HG03095 (cell line): ENCODE data around the gene HMGCL.
A peak's percentile ranks its signal among the peaks of the same experiment; 100 is the strongest.
"Not testable (repeated sequence)": the region's sequence is repeated elsewhere in the genome, so short reads cannot be mapped to it uniquely, and the experiment has no call there.

Experiments used
- ATAC-seq: cut with Tn5 transposase; IDR thresholded peaks from one replicate; pipeline ENCODE4 v1.9.1; 2021; ENCODE audit warnings: moderate library complexity; ENCODE audit not compliant: unreplicated experiment

The HMGCL gene

DNA sequence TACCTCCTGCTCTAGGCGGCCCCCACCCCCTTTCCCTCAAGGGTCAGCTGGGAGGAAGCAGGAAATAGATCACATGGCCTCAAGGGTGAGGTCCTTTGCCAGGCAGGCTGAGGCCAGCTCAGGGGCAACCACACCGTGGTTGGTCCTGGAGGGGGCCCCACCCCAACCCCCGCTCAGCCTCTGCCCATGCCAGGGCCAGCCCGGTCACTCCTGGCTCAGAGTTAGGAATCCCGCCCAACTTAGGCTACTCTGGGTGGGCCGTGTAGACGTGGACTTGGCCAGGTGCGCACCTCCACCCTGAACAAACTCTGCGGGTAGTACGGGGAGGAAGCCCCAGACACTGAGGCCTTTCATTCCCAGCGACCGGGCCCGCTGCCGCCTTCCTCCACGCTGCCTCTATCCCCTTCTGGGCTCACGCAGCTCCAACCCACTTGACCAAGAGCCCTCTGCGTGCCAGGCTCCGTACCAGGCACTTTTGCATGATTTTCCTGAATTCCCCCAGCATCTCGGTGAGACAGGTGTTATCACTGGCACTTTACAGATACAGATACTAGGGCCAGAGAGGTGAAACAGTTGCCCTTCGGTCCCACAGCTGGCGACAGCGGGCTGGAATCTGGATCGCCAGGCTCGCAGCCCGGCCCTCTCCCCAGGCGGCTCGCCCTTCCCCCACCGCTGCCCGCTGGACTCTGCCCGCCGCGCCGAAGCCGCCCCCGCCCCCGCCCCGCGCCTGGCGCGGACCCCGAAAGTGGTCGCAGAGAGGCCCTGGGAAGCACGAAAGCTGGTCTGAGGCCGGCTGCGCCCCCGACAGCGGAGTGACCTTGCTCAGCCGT is 25.4 kb downstream of the HMGCL start:
- no peak for ATAC-seq

DNA sequence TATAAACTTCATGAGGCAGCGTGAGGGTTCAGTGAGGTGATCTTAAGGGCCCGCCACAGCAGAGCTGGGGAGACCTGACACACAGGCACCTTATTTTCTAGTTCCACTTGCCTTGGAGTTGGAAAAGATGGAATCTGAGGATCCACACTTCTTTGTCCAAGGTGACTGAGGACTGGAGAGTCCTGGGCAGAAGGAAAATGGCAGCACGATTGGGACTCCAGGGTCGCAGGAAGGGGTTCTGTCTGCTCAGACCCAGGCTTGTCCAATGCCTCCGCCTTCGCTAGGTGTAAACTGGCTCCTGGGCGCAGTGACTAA is 26.0 kb downstream of the HMGCL start:
- ATAC-seq = no peak

DNA sequence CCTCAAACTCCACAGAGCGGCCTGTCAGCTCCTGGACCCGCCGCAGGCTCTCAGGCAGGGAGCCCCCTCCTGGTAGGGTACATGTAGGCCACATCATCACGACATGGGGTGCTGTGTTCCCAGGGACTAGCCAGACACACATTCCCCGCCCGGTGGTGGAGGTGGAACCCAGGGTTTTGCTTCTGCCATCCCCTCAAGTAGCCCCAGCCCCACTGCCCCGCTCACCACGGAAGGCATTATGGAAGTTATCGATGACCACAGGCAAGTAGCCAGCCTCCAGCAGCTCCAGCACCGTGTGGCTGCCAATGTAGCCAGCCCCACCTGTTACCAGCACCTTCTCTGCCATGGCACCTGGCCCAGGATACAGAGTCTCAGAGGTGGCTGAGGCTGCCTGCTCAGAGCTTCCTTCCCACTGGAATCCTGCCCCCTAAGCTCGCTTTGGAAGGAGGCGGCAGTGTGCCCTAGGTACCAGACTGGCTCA is 26.5 kb downstream of the HMGCL start:
- ATAC-seq = no peak

DNA sequence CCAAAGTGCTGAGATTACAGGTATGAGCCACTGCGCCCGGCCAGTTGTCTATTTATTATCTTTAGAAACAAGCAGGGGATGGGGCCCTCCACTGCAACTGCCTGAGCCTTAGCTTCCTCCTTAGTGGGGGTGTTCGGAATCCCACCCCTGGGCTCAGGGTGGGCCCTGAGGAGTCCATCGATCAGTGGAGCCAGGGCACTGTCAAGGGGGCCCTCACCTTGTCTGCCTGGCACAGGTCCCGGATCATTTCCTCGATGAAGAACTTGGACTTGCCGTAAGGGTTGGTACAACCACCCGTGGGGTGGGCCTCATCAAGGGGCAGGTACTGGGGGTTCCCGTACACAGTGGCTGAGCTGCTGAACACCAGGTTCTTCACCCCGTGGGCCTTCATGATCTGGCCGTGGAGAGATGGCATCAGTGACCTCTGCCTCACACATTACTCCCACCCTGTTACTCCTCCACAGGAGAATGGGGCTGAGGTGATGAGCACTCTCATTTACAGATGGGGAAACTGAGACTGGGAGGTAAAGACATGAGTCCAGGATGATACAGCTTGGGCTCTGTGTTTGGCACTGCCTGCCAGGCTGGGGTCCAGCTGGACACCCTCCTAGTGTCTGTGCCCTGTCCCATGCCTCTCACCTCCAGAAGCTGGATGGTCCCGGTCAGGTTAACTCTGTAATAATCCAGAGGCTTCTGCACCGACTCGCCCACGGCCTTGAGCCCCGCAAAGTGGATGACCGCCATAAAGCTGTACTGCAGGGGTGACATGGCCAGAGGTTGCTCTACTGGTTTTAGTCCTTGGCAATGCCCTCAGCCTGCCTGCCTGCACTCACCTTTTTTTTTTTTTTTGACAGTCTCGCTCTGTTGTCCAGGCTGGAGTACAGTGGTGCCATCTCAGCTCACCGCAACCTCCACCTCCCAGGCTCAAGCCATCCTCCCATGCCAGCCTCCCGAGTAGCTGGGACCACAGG is 27.5 kb downstream of the HMGCL start:
- ATAC-seq = no peak

DNA sequence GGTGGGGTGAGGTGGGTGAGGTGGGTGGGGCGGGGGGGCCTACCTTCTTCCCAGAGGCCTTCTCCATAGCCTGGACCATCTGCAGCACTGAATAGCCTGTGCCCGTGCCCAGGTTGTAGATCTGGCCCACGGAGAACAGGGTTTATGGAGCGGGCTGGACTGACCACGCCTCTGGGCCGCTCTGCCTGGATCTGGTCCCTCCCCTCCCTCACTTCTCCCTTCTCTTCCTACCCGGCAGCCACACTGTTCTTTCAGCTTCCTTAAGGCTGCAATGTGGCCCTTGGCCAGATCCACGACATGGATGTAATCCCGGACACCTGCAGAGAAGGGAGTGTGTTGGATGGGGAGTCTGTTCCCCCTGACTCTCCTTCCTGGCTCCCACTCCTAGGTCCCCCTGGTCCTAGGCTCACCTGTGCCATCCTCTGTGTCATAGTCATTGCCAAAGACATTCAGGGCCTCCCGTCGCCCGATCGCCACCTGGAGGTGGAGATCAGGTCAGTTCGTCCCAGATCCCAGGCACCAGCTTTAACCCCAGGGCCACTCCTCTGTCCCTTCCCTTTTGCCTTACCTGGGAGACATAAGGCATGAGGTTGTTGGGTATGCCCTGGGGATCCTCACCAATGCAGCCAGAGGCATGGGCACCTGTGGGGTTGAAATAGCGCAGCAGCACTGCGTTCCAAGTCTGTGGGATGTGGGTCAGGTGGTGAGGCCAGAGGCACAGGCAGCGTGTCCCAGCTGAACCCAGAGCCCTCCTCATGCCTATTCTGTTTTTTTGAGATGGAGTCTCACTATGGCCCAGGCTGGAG is 28.6 kb downstream of the HMGCL start:
- ATAC-seq = no peak

DNA sequence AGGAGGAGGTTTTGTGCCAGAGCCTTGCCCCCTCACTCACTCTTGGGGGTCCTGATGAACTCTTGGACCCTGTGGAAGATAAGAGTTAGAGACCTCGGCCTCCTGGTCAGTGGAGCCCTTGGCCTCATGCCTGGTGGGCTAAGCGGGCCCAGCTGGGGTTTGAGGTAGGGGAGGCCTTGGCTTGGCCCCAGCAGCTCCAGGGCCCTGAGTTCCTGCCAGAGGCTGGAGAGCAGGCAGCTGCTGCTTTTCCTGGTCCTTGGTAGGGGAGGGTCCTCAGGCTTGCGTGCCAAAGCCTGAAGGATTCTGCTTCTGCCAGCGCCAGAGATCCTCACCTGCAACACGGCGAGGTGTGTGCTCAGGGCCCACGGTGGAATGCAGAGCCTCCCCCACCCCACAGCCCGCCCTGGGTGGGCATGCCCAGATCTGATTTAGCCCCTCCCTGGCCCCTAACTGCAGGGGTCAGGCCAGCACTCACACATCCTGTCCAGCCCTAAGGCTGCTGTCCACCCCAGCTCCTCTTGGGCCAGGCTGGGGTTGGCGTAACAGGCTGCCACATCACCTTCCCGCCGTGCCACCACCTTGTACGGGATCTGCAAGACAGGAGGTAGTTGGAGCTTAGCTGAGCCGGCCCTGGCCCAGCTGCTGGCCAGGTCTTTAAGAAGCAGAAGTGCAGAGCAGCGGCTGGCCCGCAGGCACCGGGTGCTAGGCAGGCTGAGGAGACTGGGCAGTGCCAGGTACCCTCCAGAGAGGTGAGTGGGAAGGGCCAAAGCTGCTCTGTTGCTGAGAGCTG is 29.4 kb downstream of the HMGCL start:
- ATAC-seq = no peak

DNA sequence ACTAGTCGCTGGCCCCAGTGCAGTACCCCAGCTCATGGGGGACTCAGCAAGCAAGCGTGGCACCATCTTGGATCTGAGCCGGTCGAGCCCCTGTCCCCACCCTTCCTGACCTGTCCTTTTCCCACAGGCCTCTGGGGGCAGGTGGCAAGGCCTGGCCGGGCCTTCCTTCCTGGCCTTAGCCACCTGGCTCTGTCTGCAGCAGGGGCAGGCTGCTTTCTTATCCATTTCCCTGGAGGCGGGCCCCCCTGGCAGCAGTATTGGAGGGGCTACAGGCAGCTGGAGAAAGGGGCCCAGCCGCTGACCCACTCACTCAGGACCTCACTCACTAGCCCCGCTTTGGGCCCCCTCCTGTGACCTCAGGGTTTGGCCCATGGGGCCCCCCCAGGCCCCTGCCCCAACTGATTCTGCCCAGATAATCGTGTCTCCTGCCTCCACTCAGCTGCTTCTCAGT is 30.5 kb downstream of the HMGCL start:
- not testable (repeated sequence) for ATAC-seq

DNA sequence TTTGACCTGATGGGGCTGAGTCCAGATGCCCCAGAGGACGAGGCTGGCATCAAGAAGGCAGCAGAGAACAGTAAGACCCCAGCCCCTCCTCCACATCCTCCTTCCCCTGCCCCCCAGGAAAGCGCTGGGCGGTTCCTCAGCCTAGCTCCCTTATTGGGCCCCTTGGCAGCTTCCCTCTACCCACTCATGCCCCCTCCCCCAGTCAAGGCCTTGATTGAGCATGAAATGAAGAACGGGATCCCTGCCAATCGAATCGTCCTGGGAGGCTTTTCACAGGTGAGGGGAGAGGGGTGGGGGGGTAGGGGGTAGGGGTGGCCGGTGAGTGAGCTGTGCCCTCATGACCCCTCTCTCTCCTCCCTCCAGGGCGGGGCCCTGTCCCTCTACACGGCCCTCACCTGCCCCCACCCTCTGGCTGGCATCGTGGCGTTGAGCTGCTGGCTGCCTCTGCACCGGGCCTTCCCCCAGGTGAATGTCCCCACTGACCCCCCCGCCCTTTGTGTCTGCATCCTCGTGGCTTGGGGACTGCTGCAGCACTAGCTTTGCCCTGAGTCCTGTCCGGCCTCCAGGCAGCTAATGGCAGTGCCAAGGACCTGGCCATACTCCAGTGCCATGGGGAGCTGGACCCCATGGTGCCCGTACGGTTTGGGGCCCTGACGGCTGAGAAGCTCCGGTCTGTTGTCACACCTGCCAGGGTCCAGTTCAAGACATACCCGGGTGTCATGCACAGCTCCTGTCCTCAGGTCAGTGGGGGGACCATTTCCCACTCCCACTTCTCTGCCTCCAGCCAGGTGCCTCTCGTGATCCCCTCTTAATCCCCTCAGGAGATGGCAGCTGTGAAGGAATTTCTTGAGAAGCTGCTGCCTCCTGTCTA is 31.1 kb downstream of the HMGCL start:
- ATAC-seq = no peak

DNA sequence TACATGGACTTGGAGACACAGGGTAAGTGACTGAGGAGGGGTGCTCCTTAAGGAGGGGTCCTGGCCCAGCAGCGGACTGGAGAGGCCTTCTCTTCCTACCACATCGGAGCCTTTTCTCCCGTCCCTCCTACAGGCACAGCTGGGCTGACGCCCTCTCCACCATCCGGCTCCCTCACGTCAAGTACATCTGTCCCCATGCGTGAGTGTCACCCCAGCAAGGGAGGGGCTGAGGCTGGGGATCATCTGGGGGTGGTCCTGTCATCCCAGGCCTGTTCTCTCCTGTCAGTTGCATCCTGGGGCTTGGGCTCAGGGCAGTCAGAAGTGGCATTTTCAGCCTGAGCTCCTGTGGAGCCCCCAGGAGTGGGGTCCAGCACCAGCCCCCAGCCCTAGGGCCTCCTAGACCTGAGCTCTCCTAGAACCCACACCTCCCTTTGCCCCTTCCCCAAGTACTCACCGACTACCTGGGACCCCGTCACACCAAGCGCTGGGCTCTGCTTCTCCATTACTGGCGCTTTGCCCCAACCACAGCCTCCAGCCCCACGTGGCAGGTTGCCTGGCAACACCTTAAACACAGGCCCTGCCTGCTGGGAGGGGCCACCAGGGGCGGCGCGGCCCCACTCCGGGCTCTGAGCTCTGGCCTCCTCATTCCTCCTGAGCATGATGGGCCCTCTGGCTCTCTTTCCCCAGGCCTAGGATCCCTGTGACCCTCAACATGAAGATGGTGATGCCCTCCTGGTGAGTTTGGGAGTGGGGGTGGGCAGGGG is 32.0 kb downstream of the HMGCL start:
- no peak for ATAC-seq

DNA sequence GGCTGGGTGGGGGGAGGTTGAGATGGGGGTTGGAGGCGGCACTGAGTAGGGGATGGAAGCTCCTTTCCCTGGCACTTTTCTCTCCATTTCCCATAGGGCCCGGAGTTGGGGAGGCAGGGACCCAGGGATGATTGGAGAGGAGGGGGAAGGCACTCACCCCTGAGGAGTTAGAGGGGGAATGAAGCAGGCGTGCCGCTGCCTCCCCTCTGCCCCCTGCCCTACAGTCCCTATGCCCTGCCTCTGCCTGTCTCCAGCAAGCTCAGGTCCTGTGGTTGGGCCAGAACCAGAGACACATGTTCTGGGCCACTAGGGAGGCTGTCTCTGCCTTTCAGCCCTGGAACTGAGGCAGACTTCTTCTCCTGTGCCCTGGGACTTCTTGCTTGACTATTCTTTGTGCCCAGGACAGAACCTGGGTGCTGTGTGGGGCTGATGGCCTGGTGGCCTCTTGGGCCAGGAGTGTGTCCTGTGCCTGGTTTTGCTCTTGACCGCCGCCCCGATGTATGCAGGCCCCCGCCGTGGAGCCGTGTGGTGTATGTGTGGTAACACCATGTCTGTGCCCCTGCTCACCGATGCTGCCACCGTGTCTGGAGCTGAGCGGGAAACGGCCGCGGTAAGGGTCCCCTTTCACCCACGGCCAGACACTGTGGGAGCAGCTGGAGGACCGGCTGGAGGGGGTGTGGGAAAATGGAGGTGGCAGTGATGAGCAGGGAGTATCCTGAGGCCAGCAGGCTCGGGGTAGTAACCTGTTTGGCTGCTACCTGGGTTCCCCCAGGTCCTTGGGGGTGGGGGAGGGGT is 32.9 kb downstream of the HMGCL start:
- no peak for ATAC-seq

DNA sequence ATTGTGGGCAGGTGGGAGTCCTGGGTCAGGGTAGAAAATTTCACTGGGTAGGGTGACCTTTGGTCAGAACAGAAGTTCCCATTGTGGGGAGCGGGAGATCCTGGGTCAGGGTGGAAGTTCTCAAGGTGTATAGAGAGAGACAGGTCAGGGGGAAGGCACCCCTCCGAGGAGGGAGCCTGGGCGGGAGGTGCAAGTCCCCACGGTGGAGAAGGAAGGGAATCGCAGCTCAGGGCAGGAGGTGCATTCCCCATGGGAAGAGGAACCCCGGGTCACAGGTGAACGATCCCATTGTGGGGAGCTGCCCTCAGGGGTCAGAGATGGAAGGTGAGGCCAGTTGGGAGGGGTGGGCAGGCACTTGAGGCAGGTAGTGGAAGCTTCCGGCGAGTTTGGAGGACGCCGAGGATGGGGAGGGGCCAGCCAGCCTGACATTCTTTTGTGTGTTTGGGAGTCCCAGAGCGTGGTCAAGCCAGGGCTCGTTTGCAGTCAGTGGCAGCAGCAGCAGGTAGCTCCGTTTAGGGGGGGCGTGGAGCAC is 33.6 kb downstream of the HMGCL start:
- ATAC-seq = no peak

DNA sequence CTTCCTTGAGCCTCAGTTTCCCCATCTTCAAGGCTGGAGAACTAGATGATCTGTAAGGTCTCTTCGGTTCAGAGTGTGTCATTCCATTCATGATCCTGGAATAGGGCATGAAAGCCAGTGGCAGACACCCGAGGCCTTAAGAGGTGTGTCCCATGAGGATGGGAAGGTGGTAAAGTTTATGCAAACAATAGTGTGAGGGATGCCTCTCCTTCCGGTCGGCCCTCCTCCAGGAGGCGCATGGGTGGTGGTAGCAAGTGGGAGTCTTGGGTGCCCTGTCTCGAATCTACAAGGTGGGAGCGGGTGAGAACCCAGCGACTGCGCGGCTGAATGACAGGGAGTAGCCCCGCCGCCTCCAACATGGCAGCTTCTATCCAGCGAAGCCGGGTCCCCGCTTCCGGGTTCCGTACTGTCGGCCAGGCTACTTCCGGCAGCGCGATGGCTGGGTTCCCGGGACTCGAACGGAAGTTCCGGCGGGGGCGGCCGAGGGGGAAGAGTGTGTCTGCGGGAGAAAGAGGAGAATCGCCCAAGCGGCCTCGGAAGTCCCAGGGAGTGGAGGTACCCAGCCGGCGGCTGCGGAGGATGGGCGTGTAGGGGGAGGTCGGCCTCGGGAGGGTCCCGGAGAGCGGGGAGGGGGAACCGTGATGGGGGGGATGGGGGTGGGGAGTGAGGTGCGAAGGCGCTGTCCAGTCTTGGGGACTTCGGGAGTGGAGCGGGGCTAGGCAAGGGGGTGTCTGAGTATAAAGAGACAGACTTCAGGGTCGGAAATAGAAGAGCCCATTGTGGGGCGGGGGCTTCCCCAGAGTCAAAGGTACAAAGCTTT is 34.3 kb downstream of the HMGCL start, which contains the start of gene LYPLA2:
TSS of gene LYPLA2 (plus strand) at position 450 of the 820 bp plus-strand sequence. CDS start 1,538 bp downstream, outside the sequence.
- peak; percentile 77 for ATAC-seq

DNA sequence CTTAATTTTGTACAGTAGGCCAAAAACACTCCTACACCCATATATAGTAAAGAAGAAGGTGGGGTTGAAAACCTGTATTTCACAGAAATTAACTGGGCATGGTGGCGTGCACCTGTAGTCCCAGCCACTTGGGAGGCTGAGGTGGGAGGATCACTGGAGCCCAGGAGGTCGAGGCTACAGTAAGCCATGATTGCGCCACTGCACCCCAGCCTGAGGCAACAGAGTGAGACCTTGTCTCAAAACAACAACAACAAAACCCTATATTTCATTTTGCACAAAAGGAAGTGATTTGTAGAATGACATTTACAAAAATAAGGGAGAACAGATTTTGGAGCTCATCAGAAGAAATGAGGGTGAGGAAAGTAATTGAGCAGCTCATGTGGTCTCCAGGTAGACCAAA is 36.5 kb downstream of the HMGCL start:
- no peak for ATAC-seq

DNA sequence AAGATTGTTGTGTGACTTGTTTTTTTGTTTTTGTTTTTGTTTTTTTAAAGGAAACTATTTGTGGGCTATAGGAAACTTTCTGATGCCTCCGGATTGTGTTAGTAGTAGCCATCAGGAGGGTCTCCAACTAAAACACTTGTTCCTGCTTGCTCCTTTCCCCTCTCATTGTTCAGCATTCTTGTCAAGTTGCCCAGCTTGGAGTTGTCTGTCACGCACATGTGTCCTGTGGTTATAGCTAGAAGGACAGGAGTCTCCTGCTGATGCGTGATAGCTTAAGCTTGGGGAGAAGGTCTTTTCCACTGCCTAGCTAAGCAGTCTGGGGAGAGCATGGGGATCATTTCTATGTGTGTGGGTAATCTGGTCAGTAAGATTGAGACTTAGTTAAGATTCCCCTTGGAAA is 37.5 kb downstream of the HMGCL start:
- ATAC-seq = no peak

DNA sequence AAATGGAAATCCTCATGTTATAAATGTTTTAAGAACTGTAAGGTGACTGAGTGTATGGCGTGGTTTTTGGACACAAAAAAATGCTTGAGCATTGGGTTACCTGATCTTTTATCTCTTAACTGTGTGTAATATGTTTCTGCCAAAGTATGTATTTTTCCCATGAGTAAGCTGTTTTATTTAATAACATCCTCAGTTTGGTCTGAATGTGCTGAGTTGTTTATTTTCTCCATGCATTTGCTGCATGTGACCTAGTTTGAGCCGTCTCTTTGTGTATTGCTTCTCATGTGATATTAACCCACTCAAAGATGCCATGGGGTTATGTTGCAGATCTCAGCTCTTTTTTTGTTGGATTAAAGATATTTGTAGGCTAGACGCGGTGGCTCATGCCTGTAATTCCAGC is 40.4 kb downstream of the HMGCL start:
- no peak for ATAC-seq

DNA sequence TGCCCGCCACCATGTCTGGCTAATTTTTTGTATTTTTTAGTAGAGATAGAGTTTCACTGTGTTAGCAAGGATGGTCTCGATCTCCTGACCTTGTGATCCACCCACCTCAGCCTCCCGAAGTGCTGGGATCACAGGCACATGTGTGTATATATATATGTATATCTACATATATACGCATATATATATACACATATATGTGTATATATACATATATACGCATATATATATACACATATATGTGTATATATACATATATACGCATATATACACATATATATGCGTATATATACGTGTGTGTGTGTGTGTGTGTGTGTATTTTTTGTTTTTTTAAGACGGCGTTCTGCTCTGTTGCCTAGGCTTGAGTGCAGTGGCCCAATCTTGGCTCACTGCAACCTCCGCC is 42.1 kb downstream of the HMGCL start:
- not testable (repeated sequence) for ATAC-seq
